LNCaP clone FGC (cell line): ENCODE measurements around the gene CCDC57.
"Not testable (repeated sequence)": the region's sequence is repeated elsewhere in the genome, so short reads cannot be mapped to it uniquely, and the experiment has no call there.

Source experiments
- DNase-seq: peaks from one replicate; pipeline ENCODE4 v3.0.0-alpha.2; 2011; ENCODE audit warnings: low read depth
- H3K4me3 ChIP-seq: 2 replicates; pipeline ENCODE4 v1.5.1; 2011; ENCODE audit warnings: mild to moderate bottlenecking, low read depth, low read length, control low read depth
- CTCF ChIP-seq: IDR thresholded peaks from 2 replicates; pipeline ENCODE4 v1.5.1; 2012; ENCODE audit warnings: mild to moderate bottlenecking; ENCODE audit not compliant: control insufficient read depth, insufficient read depth; ENCODE audit errors: extremely low read depth

The CCDC57 gene

GRCh38 chr17:82215972-82216300 is 3.3 kb upstream of the CCDC57 start:
- no peak overlapping the region for H3K4me3 ChIP-seq
- no peak for TF ChIP-seq CTCF
- DNase-seq: no peak

DNA sequence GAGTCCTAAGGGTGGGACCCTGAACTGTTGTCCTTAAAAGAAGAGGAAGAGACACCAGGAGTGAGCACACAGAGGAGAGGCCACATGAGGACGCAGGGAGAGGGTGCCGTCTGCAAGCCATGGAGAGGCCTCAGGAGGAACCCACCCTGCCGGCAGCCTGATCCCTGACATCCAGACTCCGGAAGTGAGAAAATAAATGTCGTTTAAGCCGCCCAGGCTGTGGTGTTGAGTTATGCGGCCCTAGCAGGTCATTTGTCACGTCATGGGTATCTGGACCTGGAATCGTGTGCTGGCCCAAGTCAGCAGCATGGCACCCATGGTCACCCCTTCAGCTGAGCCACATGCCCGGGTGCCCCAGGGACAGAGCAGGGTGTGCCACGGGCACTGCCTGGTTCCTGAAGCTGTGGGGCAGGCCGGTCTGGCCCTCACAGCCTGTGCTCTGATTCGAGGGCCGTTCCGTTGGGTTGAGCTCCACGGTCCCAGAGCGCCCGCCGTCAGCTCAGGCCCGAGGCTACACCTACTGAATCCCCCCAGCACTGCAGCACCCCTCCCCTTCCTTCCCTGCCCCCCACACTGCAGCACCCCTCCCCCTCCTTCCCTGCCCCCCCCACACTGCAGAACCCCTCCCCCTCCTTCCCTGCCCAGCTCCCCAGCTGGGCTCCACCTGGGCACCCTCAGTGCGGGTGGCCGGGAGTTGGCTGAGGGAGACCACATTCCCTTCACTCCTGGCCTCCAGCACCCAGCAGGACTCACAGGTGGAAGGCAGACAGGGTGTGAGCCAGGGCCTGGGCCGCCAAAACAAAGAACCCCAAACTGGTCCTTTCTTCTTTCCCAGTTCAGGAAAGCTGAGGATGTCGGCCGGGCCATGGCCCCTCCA is 2.7 kb upstream of the CCDC57 start:
- H3K4me3 ChIP-seq: no peak overlapping the region
- no peak for DNase-seq

DNA sequence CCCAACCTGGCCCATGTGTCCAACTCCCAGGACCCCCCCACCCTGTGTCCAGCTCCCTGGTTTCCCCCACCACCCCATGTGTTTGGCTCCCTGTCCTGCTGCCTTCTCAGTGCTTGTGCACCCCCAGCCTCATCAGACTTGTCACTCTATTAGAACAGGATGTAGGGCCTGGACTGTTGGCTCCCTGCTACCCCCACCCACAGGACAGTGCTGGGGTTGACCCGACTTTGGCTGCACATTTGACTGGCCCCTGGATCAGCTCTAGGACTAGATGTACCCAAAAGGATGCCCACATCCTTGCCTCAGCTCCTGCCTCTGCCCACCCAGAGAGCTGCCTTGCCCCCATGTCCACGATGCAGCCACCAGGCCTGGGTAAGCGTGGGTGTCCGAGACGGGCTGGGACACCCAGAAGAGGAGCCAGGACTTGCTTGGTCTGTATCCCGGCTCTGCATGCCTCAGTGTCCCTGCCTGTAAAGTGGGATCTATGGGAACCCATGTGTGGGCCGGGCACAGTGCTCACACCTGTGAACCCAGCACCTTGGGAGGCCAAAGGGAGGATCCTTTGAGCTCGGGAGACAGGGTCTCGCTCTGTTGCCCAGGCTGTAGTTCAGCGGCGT is 1.5 kb upstream of the CCDC57 start:
- no peak overlapping the region for H3K4me3 ChIP-seq
- DNase-seq: no peak
- TF ChIP-seq CTCF: no peak

More for the DNA sequence above, 2.7 kb upstream of the CCDC57 start:
- no peak for TF ChIP-seq CTCF

- no peak for DNase-seq
- peak overlapping the region; percentile 79 for H3K4me3 ChIP-seq
- no peak for TF ChIP-seq CTCF
These were observed 789 bp upstream of the CCDC57 start for GRCh38 chr17:82213251-82214011.

GRCh38 chr17:82210655-82211054 is 2.0 kb downstream of the CCDC57 start:
- DNase-seq, H3K4me3 ChIP-seq: not testable (repeated sequence)

DNA sequence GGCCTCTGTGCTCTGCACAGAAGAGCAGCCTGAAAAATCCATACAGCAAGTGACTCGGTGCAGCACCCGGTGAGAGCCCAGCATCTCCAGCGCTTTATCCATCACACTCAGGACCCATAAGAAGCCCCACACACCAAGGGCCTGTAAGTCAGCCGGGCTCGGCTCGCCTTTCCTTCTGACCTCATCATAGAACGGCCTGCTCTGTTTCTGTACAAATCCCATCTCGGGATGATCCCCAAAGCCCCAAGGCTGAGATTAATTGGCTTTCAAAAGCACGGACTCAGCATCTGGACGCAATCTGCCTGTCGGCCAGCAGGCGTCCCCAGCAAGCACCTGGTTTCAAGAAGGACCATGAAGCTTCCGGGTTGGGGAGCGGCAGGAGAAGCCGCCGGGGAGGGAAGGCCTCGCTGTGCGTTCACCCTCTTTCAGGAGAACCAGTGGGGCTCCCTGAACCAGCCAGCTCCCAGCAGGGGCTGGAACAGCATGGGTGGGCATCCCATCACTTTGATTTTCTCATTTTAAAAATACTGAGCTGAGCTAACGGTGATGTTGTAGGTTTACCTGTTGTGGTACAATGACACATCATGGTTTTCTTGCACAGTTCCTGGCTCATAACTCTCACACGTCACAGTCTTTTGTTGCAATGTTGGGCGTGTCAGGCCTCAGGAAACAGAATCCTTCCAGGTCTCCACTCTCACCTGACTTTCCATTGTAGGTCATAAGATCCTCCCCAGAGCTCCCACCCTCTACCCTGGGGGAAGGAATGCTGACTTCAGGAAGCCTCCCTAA is 6.7 kb downstream of the CCDC57 start:
- peak; percentile 80 for TF ChIP-seq CTCF
- H3K4me3 ChIP-seq: 0 out of 2 replicates have a peak overlapping the region, but pooled peaks have one; percentile 10
- peak; percentile 64 for DNase-seq
